ENCODE data around the gene PRKCA.
"Not testable (repeated sequence)": the region's sequence is repeated elsewhere in the genome, so short reads cannot be mapped to it uniquely, and the experiment has no call there.

Gene PRKCA

GRCh38 chr17:66324381-66325004 is 22.1 kb downstream of the PRKCA start:
- Mint-ChIP-seq H3K9me3 (peaks cover 19% of the 10 kb centered on the region), H3K36me3 (ENCODE audit: low read depth) (peaks cover 53% of the 10 kb centered on the region), H3K4me1 (ENCODE audit: low read depth) (peaks cover 32% of the 10 kb centered on the region)
- H3K27ac Mint-ChIP-seq; H3K4me3 Mint-ChIP-seq; H3K27me3 Mint-ChIP-seq (ENCODE audit: low read depth): not testable (repeated sequence)

- no peak overlapping the region for H3K4me3 Mint-ChIP-seq
- no peaks in the 10 kb centered on the region for H3K27me3 Mint-ChIP-seq (ENCODE audit: low read depth)
- H3K27ac Mint-ChIP-seq, result no peak overlapping the region
- peaks cover 44% of the 10 kb centered on the region for H3K4me1 Mint-ChIP-seq (ENCODE audit: low read depth)
- H3K36me3 Mint-ChIP-seq (ENCODE audit: low read depth), result peaks cover 45% of the 10 kb centered on the region
- H3K9me3 Mint-ChIP-seq, result peaks cover 10% of the 10 kb centered on the region
Measured at GRCh38 chr17:66326476-66327047, 24.1 kb downstream of the PRKCA start.

- Mint-ChIP-seq H3K9me3 (no peaks in the 10 kb centered on the region), H3K36me3 (ENCODE audit: low read depth) (peaks cover 33% of the 10 kb centered on the region), H3K27me3 (ENCODE audit: low read depth) (no peaks in the 10 kb centered on the region), H3K4me1 (ENCODE audit: low read depth) (peaks cover 54% of the 10 kb centered on the region), H3K27ac (peak overlapping the region; percentile 94), H3K4me3 (peak overlapping the region; percentile 80)
Measured at GRCh38 chr17:66330646-66331037, 28.2 kb downstream of the PRKCA start.

GRCh38 chr17:66331038-66331816 is 28.8 kb downstream of the PRKCA start:
- Mint-ChIP-seq H3K9me3 (no peaks in the 10 kb centered on the region), H3K36me3 (ENCODE audit: low read depth) (peaks cover 38% of the 10 kb centered on the region), H3K27me3 (ENCODE audit: low read depth) (no peaks in the 10 kb centered on the region), H3K4me1 (ENCODE audit: low read depth) (peaks cover 54% of the 10 kb centered on the region), H3K4me3 (peak overlapping the region; percentile 80), H3K27ac (peak overlapping the region; percentile 94)

GRCh38 chr17:66335797-66336196 is 33.4 kb downstream of the PRKCA start:
- H3K27ac Mint-ChIP-seq, result no peak overlapping the region
- peaks cover 56% of the 10 kb centered on the region for H3K4me1 Mint-ChIP-seq (ENCODE audit: low read depth)
- H3K36me3 Mint-ChIP-seq (ENCODE audit: low read depth), result peaks cover 19% of the 10 kb centered on the region
- no peaks in the 10 kb centered on the region for H3K9me3 Mint-ChIP-seq
- H3K4me3 Mint-ChIP-seq, result no peak overlapping the region
- no peaks in the 10 kb centered on the region for H3K27me3 Mint-ChIP-seq (ENCODE audit: low read depth)

GRCh38 chr17:66337268-66337667 is 34.9 kb downstream of the PRKCA start:
- no peaks in the 10 kb centered on the region for H3K27me3 Mint-ChIP-seq (ENCODE audit: low read depth)

GRCh38 chr17:66337866-66338485 is 35.6 kb downstream of the PRKCA start:
- H3K4me3 Mint-ChIP-seq, result no peak overlapping the region
- no peaks in the 10 kb centered on the region for H3K27me3 Mint-ChIP-seq (ENCODE audit: low read depth)
- peaks cover 46% of the 10 kb centered on the region for H3K4me1 Mint-ChIP-seq (ENCODE audit: low read depth)
- H3K27ac Mint-ChIP-seq, result no peak overlapping the region
- peaks cover 19% of the 10 kb centered on the region for H3K36me3 Mint-ChIP-seq (ENCODE audit: low read depth)
- no peaks in the 10 kb centered on the region for H3K9me3 Mint-ChIP-seq

More at GRCh38 chr17:66337268-66337667, 34.9 kb downstream of the PRKCA start:
- Mint-ChIP-seq H3K9me3 (no peaks in the 10 kb centered on the region), H3K4me3 (no peak overlapping the region), H3K27ac (no peak overlapping the region), H3K36me3 (ENCODE audit: low read depth) (peaks cover 19% of the 10 kb centered on the region), H3K4me1 (ENCODE audit: low read depth) (peaks cover 46% of the 10 kb centered on the region)

- no peak overlapping the region for H3K4me3 Mint-ChIP-seq
- H3K27me3 Mint-ChIP-seq (ENCODE audit: low read depth), result no peaks in the 10 kb centered on the region
Measured at GRCh38 chr17:66338937-66339336, 36.5 kb downstream of the PRKCA start.

GRCh38 chr17:66339561-66339960 is 37.1 kb downstream of the PRKCA start:
- Mint-ChIP-seq H3K4me1 (ENCODE audit: low read depth) (peaks cover 49% of the 10 kb centered on the region), H3K27me3 (ENCODE audit: low read depth) (no peaks in the 10 kb centered on the region), H3K27ac (no peak overlapping the region)

More at GRCh38 chr17:66338937-66339336, 36.5 kb downstream of the PRKCA start:
- Mint-ChIP-seq H3K4me1 (ENCODE audit: low read depth) (peaks cover 52% of the 10 kb centered on the region), H3K9me3 (no peaks in the 10 kb centered on the region), H3K36me3 (ENCODE audit: low read depth) (peaks cover 23% of the 10 kb centered on the region), H3K27ac (no peak overlapping the region)

GRCh38 chr17:66340720-66341119 is 38.3 kb downstream of the PRKCA start:
- Mint-ChIP-seq H3K27ac (no peak overlapping the region), H3K27me3 (ENCODE audit: low read depth) (no peaks in the 10 kb centered on the region), H3K9me3 (no peaks in the 10 kb centered on the region), H3K4me1 (ENCODE audit: low read depth) (peaks cover 43% of the 10 kb centered on the region), H3K36me3 (ENCODE audit: low read depth) (peaks cover 16% of the 10 kb centered on the region), H3K4me3 (no peak overlapping the region)

More at GRCh38 chr17:66339561-66339960, 37.1 kb downstream of the PRKCA start:
- no peaks in the 10 kb centered on the region for H3K9me3 Mint-ChIP-seq
- H3K36me3 Mint-ChIP-seq (ENCODE audit: low read depth), result peaks cover 20% of the 10 kb centered on the region
- H3K4me3 Mint-ChIP-seq, result peak overlapping the region; percentile 32

GRCh38 chr17:66341462-66341861 is 39.0 kb downstream of the PRKCA start:
- Mint-ChIP-seq H3K36me3 (ENCODE audit: low read depth) (peaks cover 11% of the 10 kb centered on the region), H3K27ac (no peak overlapping the region), H3K27me3 (ENCODE audit: low read depth) (no peaks in the 10 kb centered on the region), H3K4me1 (ENCODE audit: low read depth) (peaks cover 38% of the 10 kb centered on the region), H3K9me3 (no peaks in the 10 kb centered on the region), H3K4me3 (no peak overlapping the region)

GRCh38 chr17:66342263-66342662 is 39.9 kb downstream of the PRKCA start:
- not testable (repeated sequence) for H3K9me3 Mint-ChIP-seq; H3K4me3 Mint-ChIP-seq; H3K27me3 Mint-ChIP-seq (ENCODE audit: low read depth); H3K27ac Mint-ChIP-seq
- peaks cover 11% of the 10 kb centered on the region for H3K36me3 Mint-ChIP-seq (ENCODE audit: low read depth)
- peaks cover 35% of the 10 kb centered on the region for H3K4me1 Mint-ChIP-seq (ENCODE audit: low read depth)

- peaks cover 37% of the 10 kb centered on the region for H3K4me1 Mint-ChIP-seq (ENCODE audit: low read depth)
Measured at GRCh38 chr17:66343531-66344078, 41.2 kb downstream of the PRKCA start.

GRCh38 chr17:66344473-66344872 is 42.1 kb downstream of the PRKCA start:
- H3K4me1 Mint-ChIP-seq (ENCODE audit: low read depth), result peaks cover 38% of the 10 kb centered on the region
- H3K27me3 Mint-ChIP-seq (ENCODE audit: low read depth), result no peaks in the 10 kb centered on the region
- H3K36me3 Mint-ChIP-seq (ENCODE audit: low read depth), result peaks cover 9% of the 10 kb centered on the region
- H3K9me3 Mint-ChIP-seq, result no peaks in the 10 kb centered on the region
- no peak overlapping the region for H3K4me3 Mint-ChIP-seq
- H3K27ac Mint-ChIP-seq, result no peak overlapping the region

More at GRCh38 chr17:66343531-66344078, 41.2 kb downstream of the PRKCA start:
- Mint-ChIP-seq H3K9me3 (no peaks in the 10 kb centered on the region), H3K4me3 (no peak overlapping the region), H3K27ac (no peak overlapping the region), H3K27me3 (ENCODE audit: low read depth) (no peaks in the 10 kb centered on the region), H3K36me3 (ENCODE audit: low read depth) (peaks cover 11% of the 10 kb centered on the region)
